GM18870 (cell line): ENCODE data around the gene PPP4R3B.

Experiments
- ATAC-seq: cut with Tn5 transposase; IDR thresholded peaks from one replicate; pipeline ENCODE4 v1.9.1; 2021; ENCODE audit warnings: moderate library complexity; ENCODE audit not compliant: unreplicated experiment

The PPP4R3B gene

GRCh38 chr2:55519938-55520885 is 97.2 kb downstream of the PPP4R3B start:
- ATAC-seq = no peak

DNA sequence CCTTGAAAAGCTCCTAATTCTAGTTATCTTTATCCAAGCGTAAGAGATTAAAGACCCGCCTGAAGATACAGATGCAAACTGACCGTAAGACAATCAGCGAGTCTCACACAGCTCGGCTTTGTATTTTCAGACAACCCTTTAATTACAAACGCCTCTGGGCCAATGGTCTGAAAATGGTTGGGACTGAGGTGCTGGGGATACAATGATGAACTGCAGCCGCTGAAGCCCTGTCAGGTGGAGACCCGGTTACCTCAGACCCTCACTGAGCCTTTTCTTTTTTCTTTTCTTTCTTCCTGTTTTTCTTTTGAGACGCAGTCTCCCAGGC is 98.6 kb downstream of the PPP4R3B start:
- no peak for ATAC-seq

DNA sequence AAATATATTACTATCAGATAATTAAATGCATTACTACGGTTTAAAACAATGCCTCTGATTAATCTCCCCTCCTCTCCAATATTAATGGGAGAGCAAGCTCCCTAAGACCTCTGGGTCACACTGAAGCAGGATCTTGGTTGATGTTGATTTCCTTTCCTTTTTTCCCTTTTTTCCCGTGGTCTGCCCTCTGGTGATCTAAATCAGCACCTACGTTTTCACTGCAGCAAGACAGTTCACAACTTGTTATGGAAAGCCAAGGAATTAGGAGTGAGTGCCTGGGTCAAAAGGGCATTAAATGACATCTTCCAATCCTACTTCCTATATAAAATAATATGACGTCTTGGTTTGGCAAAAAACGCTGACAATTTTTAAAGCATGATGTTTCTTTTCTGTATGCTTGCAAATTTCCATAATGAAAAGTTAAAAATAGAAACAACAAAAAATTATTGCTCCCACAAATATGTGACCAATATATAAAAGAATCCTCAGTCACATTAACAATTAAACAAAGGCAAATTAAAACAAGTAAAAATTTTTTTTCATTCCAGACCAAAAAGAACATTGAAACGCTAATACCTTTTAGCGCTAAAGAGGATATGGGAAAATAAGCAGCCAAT is 105.8 kb downstream of the PPP4R3B start:
- ATAC-seq = no peak

GRCh38 chr2:55502590-55503141 is 114.8 kb downstream of the PPP4R3B start:
- no peak for ATAC-seq

GRCh38 chr2:55500025-55500424 is 117.4 kb downstream of the PPP4R3B start:
- no peak for ATAC-seq

DNA sequence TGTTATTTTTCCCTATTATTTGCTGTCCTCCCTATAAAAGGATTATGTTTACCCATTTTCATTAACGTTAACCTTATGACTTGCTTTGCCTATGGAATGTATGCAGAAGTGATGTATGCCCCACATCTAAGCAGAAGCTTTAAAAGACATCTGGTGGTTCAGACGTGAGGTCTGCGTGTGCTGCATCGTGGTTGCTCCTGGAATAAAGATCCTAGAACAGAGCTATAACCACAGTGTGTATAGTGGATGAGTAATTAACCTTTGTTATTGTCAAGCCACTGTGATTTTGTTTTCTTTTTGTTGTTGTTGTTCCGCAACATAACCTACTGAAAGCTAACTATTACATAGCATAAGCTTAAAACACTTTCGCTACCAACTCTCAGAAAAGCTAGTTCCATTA is 118.8 kb downstream of the PPP4R3B start:
- no peak for ATAC-seq
